NCI-H2196 (cell line): Measurements from ENCODE around the gene TNRC6B.
A peak's percentile ranks its signal among the peaks of the same experiment; 100 is the strongest.
"Not testable (repeated sequence)": the region's sequence is repeated elsewhere in the genome, so short reads cannot be mapped to it uniquely, and the experiment has no call there.

Experiments
- DNase-seq: peaks from one replicate; lab custom pipeline; 2025; ENCODE audit not compliant: unreplicated experiment; lab: John Stamatoyannopoulos, UW

The TNRC6B gene

GRCh38 chr22:40177738-40178416 is at the start of gene TNRC6B:
Gene TNRC6B, plus strand, starts transcription at chr22:40177925. Its CDS starts 211 bp downstream, at chr22:40178136.
- DNase-seq: peak; percentile 94

- DNase-seq: no peak
These were observed 48.7 kb upstream of the TNRC6B start for GRCh38 chr22:40128989-40129388.

GRCh38 chr22:40137132-40137531 is 40.6 kb upstream of the TNRC6B start:
- DNase-seq: no peak

GRCh38 chr22:40138866-40139265 is 38.9 kb upstream of the TNRC6B start:
- no peak for DNase-seq

GRCh38 chr22:40147388-40148176 is 30.1 kb upstream of the TNRC6B start:
- no peak for DNase-seq

- no peak for DNase-seq
These were observed 24.5 kb upstream of the TNRC6B start for GRCh38 chr22:40153192-40153591.

- no peak for DNase-seq
These were observed 24.0 kb upstream of the TNRC6B start for GRCh38 chr22:40153705-40154104.

GRCh38 chr22:40156001-40156516 is 21.7 kb upstream of the TNRC6B start:
- DNase-seq: peak; percentile 88

GRCh38 chr22:40156682-40157081 is 21.0 kb upstream of the TNRC6B start:
- DNase-seq: not testable (repeated sequence)

- DNase-seq: no peak
These were observed 20.3 kb upstream of the TNRC6B start for GRCh38 chr22:40157330-40157945.

- no peak for DNase-seq
These were observed 16.5 kb upstream of the TNRC6B start for GRCh38 chr22:40161194-40161593.

GRCh38 chr22:40165537-40165936 is 12.2 kb upstream of the TNRC6B start:
- DNase-seq: not testable (repeated sequence)

GRCh38 chr22:40175611-40176244 is 2.0 kb upstream of the TNRC6B start:
- DNase-seq: no peak

GRCh38 chr22:40176921-40177737 is 596 bp upstream of the TNRC6B start:
- DNase-seq: peak; percentile 53

- DNase-seq: no peak
These were observed 988 bp downstream of the TNRC6B start for GRCh38 chr22:40178417-40179409.

GRCh38 chr22:40179526-40179925 is 1.8 kb downstream of the TNRC6B start:
- no peak for DNase-seq

- no peak for DNase-seq
These were observed 2.7 kb downstream of the TNRC6B start for GRCh38 chr22:40180403-40180802.

GRCh38 chr22:40181323-40181722 is 3.6 kb downstream of the TNRC6B start:
- no peak for DNase-seq

GRCh38 chr22:40182231-40182835 is 4.6 kb downstream of the TNRC6B start:
- no peak for DNase-seq
